ENCODE results near the gene TRIM31.

TRIM31 gene

GRCh38 chr6:30102414-30102969, 10.4 kb downstream of the TRIM31 start:
- H3K4me3 ChIP-seq (ENCODE audit: low read depth, low read length): peak overlapping the region; percentile 52
- no peak for TF ChIP-seq CTCF (conservative IDR thresholded peaks at IDR 0.05; ENCODE audit: low read depth, low read length)
- peak; percentile 20 for DNase-seq (ENCODE audit: low read depth)

GRCh38 chr6:30101444-30102413, 11.2 kb downstream of the TRIM31 start:
- peak overlapping the region; percentile 52 for H3K4me3 ChIP-seq (ENCODE audit: low read depth, low read length)
- peak; percentile 30 for TF ChIP-seq CTCF (conservative IDR thresholded peaks at IDR 0.05; ENCODE audit: low read depth, low read length)
- peak; percentile 82 for DNase-seq (ENCODE audit: low read depth)

- H3K4me3 ChIP-seq (ENCODE audit: low read depth, low read length): no peak overlapping the region
- DNase-seq (ENCODE audit: low read depth): no peak
- no peak for TF ChIP-seq CTCF (conservative IDR thresholded peaks at IDR 0.05; ENCODE audit: low read depth, low read length)
Observed at GRCh38 chr6:30100585-30101443, 12.1 kb downstream of the TRIM31 start.

- no peak overlapping the region for H3K4me3 ChIP-seq (ENCODE audit: low read depth, low read length)
- no peak for TF ChIP-seq CTCF (conservative IDR thresholded peaks at IDR 0.05; ENCODE audit: low read depth, low read length)
- no peak for DNase-seq (ENCODE audit: low read depth)
Observed at GRCh38 chr6:30100154-30100553, 12.7 kb downstream of the TRIM31 start.

- H3K4me3 ChIP-seq (ENCODE audit: low read depth, low read length): no peak overlapping the region
- no peak for DNase-seq (ENCODE audit: low read depth)
- TF ChIP-seq CTCF (conservative IDR thresholded peaks at IDR 0.05; ENCODE audit: low read depth, low read length): no peak
Observed at GRCh38 chr6:30097902-30098768, 14.8 kb downstream of the TRIM31 start.

GRCh38 chr6:30096829-30097228, 16.1 kb downstream of the TRIM31 start:
- no peak overlapping the region for H3K4me3 ChIP-seq (ENCODE audit: low read depth, low read length)
- no peak for TF ChIP-seq CTCF (conservative IDR thresholded peaks at IDR 0.05; ENCODE audit: low read depth, low read length)
- DNase-seq (ENCODE audit: low read depth): no peak

Data from choroid plexus epithelial cell (primary cell).